A549 (cell line): Measurements from ENCODE around the gene BCAS3.

Experiments
- CTCF ChIP-seq: fragments of >200 bp; sonication (Bioruptor Twin); formaldehyde crosslinking; IDR thresholded peaks from 3 replicates; pipeline ENCODE4 v1.5.1; 2016
- RAD21 ChIP-seq, 2 experiments: fragments of >200 bp in 1 of 2; sonication (Bioruptor Twin) in 1 of 2; formaldehyde crosslinking in 1 of 2; IDR thresholded peaks in 1 of 2; conservative IDR thresholded peaks in 1 of 2; 2 replicates in 1 of 2; 3 replicates in 1 of 2; pipeline ENCODE4 v1.6.1; 2012 to 2018; ENCODE audit warnings: inconsistent platforms in 1 of 2
- TP53 ChIP-seq: fragments of 250-450 bp; sonication (Bioruptor Pico); IDR thresholded peaks from 2 replicates; pipeline ENCODE4 v1.5.0; 2021; ENCODE audit warnings: mild to moderate bottlenecking, moderate library complexity

GRCh38 chr17:61412860-61413660 lies 735.4 kb downstream of the BCAS3 start:
- TF ChIP-seq RAD21 (conservative IDR thresholded peaks at IDR 0.05 in 1 of 2, IDR thresholded peaks at IDR 0.05 in 1 of 2) (no peak), CTCF (no peak), TP53 (no peak)
